H9 (cell line): Measurements from ENCODE around the gene SCN2B. TPM values are rescaled to one million over a fixed set of nuclear protein-coding genes. Genes with fewer than 3 reads are reported as not detected.

ENCODE experiments used
- DNase-seq: peaks from one replicate; pipeline ENCODE4 v3.0.0-alpha.2; 2017
- H2AFZ ChIP-seq: one replicate; pipeline ENCODE4 v1.6.1; 2013; ENCODE audit warnings: mild to moderate bottlenecking, low read length, control low read depth, moderate library complexity
- H2AK5ac ChIP-seq: 2 replicates; pipeline ENCODE4 v1.6.1; 2013; ENCODE audit warnings: low read length, control low read depth, mixed read lengths; ENCODE audit not compliant: insufficient read length
- H2BK120ac ChIP-seq: one replicate; pipeline ENCODE4 v1.6.1; 2013; ENCODE audit warnings: low read depth, mild to moderate bottlenecking, low read length, control low read depth, inconsistent platforms; ENCODE audit not compliant: poor library complexity, severe bottlenecking
- H2BK12ac ChIP-seq: 2 replicates; pipeline ENCODE4 v1.6.1; 2013; ENCODE audit warnings: low read length, control low read depth, mixed read lengths, low read depth; ENCODE audit not compliant: insufficient read length
- H2BK15ac ChIP-seq: 2 replicates; pipeline ENCODE4 v1.6.1; 2013; ENCODE audit warnings: low read depth, low read length, control low read depth
- H2BK20ac ChIP-seq: one replicate; pipeline ENCODE4 v1.6.1; 2013; ENCODE audit warnings: low read depth, mild to moderate bottlenecking, low read length, control low read depth, inconsistent platforms; ENCODE audit not compliant: poor library complexity, severe bottlenecking
- H2BK5ac ChIP-seq: 2 replicates; pipeline ENCODE4 v1.6.1; 2013; ENCODE audit warnings: low read length, control low read depth, mixed read lengths; ENCODE audit not compliant: insufficient read length
- H3K14ac ChIP-seq: 2 replicates; pipeline ENCODE4 v1.6.1; 2013; ENCODE audit warnings: low read length, control low read depth; ENCODE audit not compliant: insufficient read depth
- H3K18ac ChIP-seq: 2 replicates; pipeline ENCODE4 v1.6.1; 2013; ENCODE audit warnings: low read depth, mild to moderate bottlenecking, mixed read lengths, low read length, control low read depth; ENCODE audit not compliant: insufficient read length
- H3K23ac ChIP-seq: 2 replicates; pipeline ENCODE4 v1.6.1; 2013; ENCODE audit warnings: low read length, control low read depth, mixed read lengths, low read depth; ENCODE audit not compliant: insufficient read length
- H3K23me2 ChIP-seq: 2 replicates; pipeline ENCODE4 v1.6.1; 2013; ENCODE audit warnings: low read depth, mild to moderate bottlenecking, mixed read lengths, low read length, control low read depth; ENCODE audit not compliant: insufficient read length, poor library complexity, severe bottlenecking
- H3K27ac ChIP-seq: 2 replicates; pipeline ENCODE4 v1.5.1; 2013; ENCODE audit warnings: low read length, control low read depth, mixed read lengths, low read depth; ENCODE audit not compliant: insufficient read length
- H3K27me3 ChIP-seq: 2 replicates; pipeline ENCODE4 v1.6.1; 2013; ENCODE audit warnings: low read length, control low read depth, inconsistent platforms; ENCODE audit not compliant: insufficient read depth
- H3K4ac ChIP-seq: 2 replicates; pipeline ENCODE4 v1.6.1; 2013; ENCODE audit warnings: low read depth, mild to moderate bottlenecking, control low read depth, inconsistent platforms, low read length, moderate library complexity
- H3K4me1 ChIP-seq: 2 replicates; pipeline ENCODE4 v1.6.1; 2013; ENCODE audit warnings: low read length, control low read depth, inconsistent platforms; ENCODE audit not compliant: insufficient read depth
- H3K4me2 ChIP-seq: 2 replicates; pipeline ENCODE4 v1.6.1; 2013; ENCODE audit warnings: low read length, control low read depth, mixed read lengths; ENCODE audit not compliant: insufficient read length, insufficient read depth
- H3K56ac ChIP-seq: 2 replicates; pipeline ENCODE4 v1.6.1; 2013; ENCODE audit warnings: low read depth, mild to moderate bottlenecking, mixed read lengths, low read length, control low read depth; ENCODE audit not compliant: insufficient read length
- H3K79me1 ChIP-seq: 2 replicates; pipeline ENCODE4 v1.6.1; 2013; ENCODE audit warnings: low read depth, mild to moderate bottlenecking, moderate library complexity, low read length, control low read depth, inconsistent platforms; ENCODE audit not compliant: insufficient read depth, poor library complexity, severe bottlenecking
- H3K79me2 ChIP-seq: 2 replicates; pipeline ENCODE4 v1.6.1; 2013; ENCODE audit warnings: low read length, control low read depth, inconsistent platforms; ENCODE audit not compliant: insufficient read depth
- H3K9ac ChIP-seq: 2 replicates; pipeline ENCODE4 v1.6.1; 2013; ENCODE audit warnings: low read length, control low read depth, mixed read lengths; ENCODE audit not compliant: insufficient read length; ENCODE audit errors: extremely low read depth
- H3K9me3 ChIP-seq: one replicate; pipeline ENCODE4 v1.6.1; 2013; ENCODE audit warnings: low read depth, low read length, inconsistent platforms; ENCODE audit not compliant: control insufficient read depth
- H3T11ph ChIP-seq: one replicate; pipeline ENCODE4 v1.6.1; 2013; ENCODE audit warnings: mild to moderate bottlenecking, low read length, control low read depth, inconsistent platforms
- H4K20me1 ChIP-seq: one replicate; pipeline ENCODE4 v1.6.1; 2013; ENCODE audit not compliant: control insufficient read depth, insufficient read length, insufficient read depth
- H4K5ac ChIP-seq: 2 replicates; pipeline ENCODE4 v1.6.1; 2013; ENCODE audit warnings: low read depth, mild to moderate bottlenecking, mixed read lengths, low read length, control low read depth; ENCODE audit not compliant: insufficient read length
- H4K8ac ChIP-seq: replicated peaks from 2 replicates; pipeline ENCODE4 v1.6.1; 2013; ENCODE audit warnings: low read length, control low read depth, mixed read lengths, low read depth; ENCODE audit not compliant: insufficient read length
- H4K91ac ChIP-seq: 2 replicates; pipeline ENCODE4 v1.6.1; 2013; ENCODE audit warnings: low read depth, mild to moderate bottlenecking, moderate library complexity, mixed read lengths, low read length, control low read depth; ENCODE audit not compliant: insufficient read length
- H3K27ac Mint-ChIP-seq, 3 experiments: 2 replicates in 2 of 3; 3 replicates in 1 of 3; pipeline ENCODE4 v1.8.0; 2020 to 2021; ENCODE audit warnings: mixed read lengths in 3 of 3, mild to moderate bottlenecking in 1 of 3, moderate library complexity in 1 of 3
- H3K27me3 Mint-ChIP-seq: 2 replicates; pipeline ENCODE4 v1.8.0; 2021; ENCODE audit warnings: low read depth, mild to moderate bottlenecking, moderate library complexity, mixed read lengths
- H3K36me3 Mint-ChIP-seq, 3 experiments: 2 replicates in 2 of 3; 3 replicates in 1 of 3; pipeline ENCODE4 v1.8.0; 2020 to 2021; ENCODE audit warnings: low read depth in 3 of 3, mixed read lengths in 3 of 3; ENCODE audit not compliant: insufficient read depth in 1 of 3
- H3K4me1 Mint-ChIP-seq, 2 experiments: 2 replicates each; pipeline ENCODE4 v1.8.0; 2020; ENCODE audit warnings: mixed read lengths in 2 of 2
- H3K4me3 Mint-ChIP-seq, 2 experiments: 2 replicates in 1 of 2; 3 replicates in 1 of 2; pipeline ENCODE4 v1.8.0; 2020 to 2021; ENCODE audit warnings: mild to moderate bottlenecking in 2 of 2, mixed read lengths in 2 of 2, moderate library complexity in 1 of 2
- H3K9me3 Mint-ChIP-seq, 2 experiments: 2 replicates in 1 of 2; 3 replicates in 1 of 2; pipeline ENCODE4 v1.8.0; 2020; ENCODE audit warnings: mild to moderate bottlenecking in 2 of 2, mixed read lengths in 2 of 2, moderate library complexity in 1 of 2
- CTCF ChIP-seq: fragments of 200-600 bp; sonication (generic); conservative IDR thresholded peaks from 3 replicates; pipeline ENCODE4 v1.8.0; 2021; ENCODE audit warnings: antibody characterized with exemption, mild to moderate bottlenecking
- WGBS: extraction: QIAGEN DNeasy Blood & Tissue Kit; methylation state at CpG from one replicate; pipeline ENCODE4 v1.1.7; 2013; ENCODE audit warnings: missing lambda C conversion rate, low lambda C conversion rate, mixed read lengths; ENCODE audit not compliant: insufficient read length; ENCODE audit errors: extremely low coverage; 5-methylcytosine and 5-hydroxymethylcytosine counted together
- total RNA-seq: library from RNA; stranded (reverse); gene quantifications from 2 replicates; pipeline ENCODE4 v1.2.1, GENCODE V29; 2021

Gene SCN2B
- total RNA-seq, 1 experiment from 2014 or later = not detected

- H3K36me3 Mint-ChIP-seq = no peaks in the 10 kb centered on the region
- no CpG with 5 or more reads among the region's 6 CpGs for WGBS
Measured at GRCh38 chr11:118224511-118225188, 48.2 kb upstream of the SCN2B start, which contains the start of gene JAML. TSS of gene JAML (minus strand) at chr11:118225011. CDS start at chr11:118214866, 10,145 bp downstream.

More at GRCh38 chr11:118224511-118225188, 48.2 kb upstream of the SCN2B start, which contains the start of gene JAML:
- H3K9me3 Mint-ChIP-seq = no peaks in the 10 kb centered on the region
- no peak within 1 kb of the TSS for H3K4me2 ChIP-seq
- H4K5ac ChIP-seq = no peak within 1 kb of the TSS
- no peak within 1 kb of the TSS for H2BK15ac ChIP-seq
- no peak within 1 kb of the TSS for H3K14ac ChIP-seq
- H2BK120ac ChIP-seq = no peak within 1 kb of the TSS
- no peaks in the 10 kb centered on the region for H3K23me2 ChIP-seq
- no peaks in the 10 kb centered on the region for H3K79me1 ChIP-seq
- no peaks in the 10 kb centered on the region for H3K4me1 ChIP-seq
- no peak within 1 kb of the TSS for H2BK20ac ChIP-seq
- H3T11ph ChIP-seq = no peak within 1 kb of the TSS
- no peak within 1 kb of the TSS for H3K4ac ChIP-seq
- H3K79me2 ChIP-seq = no peaks in the 10 kb centered on the region
- no peaks in the 10 kb centered on the region for H4K20me1 ChIP-seq
- H3K27ac Mint-ChIP-seq = no peak within 1 kb of the TSS
- H3K27ac ChIP-seq = no peak within 1 kb of the TSS
- no peak within 1 kb of the TSS for H2AFZ ChIP-seq
- no peak within 1 kb of the TSS for H4K8ac ChIP-seq
- H3K9me3 ChIP-seq = no peaks in the 10 kb centered on the region
- no peak within 1 kb of the TSS for H3K56ac ChIP-seq
- H3K23ac ChIP-seq = no peak within 1 kb of the TSS
- no peak within 1 kb of the TSS for H2BK5ac ChIP-seq
- DNase-seq = no peak
- no peak within 1 kb of the TSS for H2AK5ac ChIP-seq
- H4K91ac ChIP-seq = no peak within 1 kb of the TSS
- H3K18ac ChIP-seq = no peak within 1 kb of the TSS
- no peak within 1 kb of the TSS for H3K4me3 Mint-ChIP-seq
- no peak within 1 kb of the TSS for H3K9ac ChIP-seq
- no peaks in the 10 kb centered on the region for H3K27me3 ChIP-seq
- TF ChIP-seq CTCF = no peak
- no peaks in the 10 kb centered on the region for H3K4me1 Mint-ChIP-seq
- H2BK12ac ChIP-seq = no peak within 1 kb of the TSS
- H3K27me3 Mint-ChIP-seq = peaks cover 22% of the 10 kb centered on the region
